PC-3 (cell line): Measurements from ENCODE around the gene FANCE. TPM values are rescaled to one million over a fixed set of nuclear protein-coding genes. Genes with fewer than 3 reads are reported as not detected.

ENCODE experiments used
- ATAC-seq: fragments of 200-7000 bp; cut with Tn5 transposase; 2 replicates; pipeline ENCODE4 v1.9.1; 2020; ENCODE audit warnings: mild to moderate bottlenecking, moderate library complexity
- BruUV-seq: library from RNA; stranded (reverse); fragments of 400-500 nt; replicated peaks from 2 replicates; lab custom pipeline; 2021; lab: Mats Ljungman, UMichigan
- CTCF ChIA-PET: fragments of 300-600 bp; sonication (Branson Sonifier 250); formaldehyde crosslinking; loops from one replicate; lab custom pipeline; 2022; ENCODE audit warnings: antibody characterized with exemption; lab: Charles Lee
- POLR2A ChIA-PET: fragments of 300-600 bp; sonication (Branson Sonifier 250); formaldehyde crosslinking; loops from one replicate; lab custom pipeline; 2022; ENCODE audit warnings: antibody characterized with exemption; ENCODE audit not compliant: unreplicated experiment; lab: Charles Lee
- DNase-seq: peaks from one replicate; pipeline ENCODE4 v3.0.0-alpha.2; 2015
- H2AFZ ChIP-seq: fragments of 300-600 bp; sonication (generic); 2 replicates; pipeline ENCODE4 v1.6.0; 2016; ENCODE audit warnings: antibody characterized with exemption, low read length
- H3F3A ChIP-seq: fragments of 300-600 bp; sonication (generic); one replicate; pipeline ENCODE4 v1.6.0; 2017; ENCODE audit warnings: antibody characterized with exemption, low read length, control low read depth, mild to moderate bottlenecking; ENCODE audit not compliant: unreplicated experiment
- H3K27ac ChIP-seq: fragments of 300-600 bp; sonication (generic); 2 replicates; pipeline ENCODE4 v1.5.1; 2016; ENCODE audit warnings: mild to moderate bottlenecking, low read length
- H3K27me3 ChIP-seq: fragments of 300-600 bp; sonication (generic); 2 replicates; pipeline ENCODE4 v1.6.1; 2016; ENCODE audit warnings: low read length, mixed read lengths
- H3K36me3 ChIP-seq: fragments of 300-600 bp; sonication (generic); 2 replicates; pipeline ENCODE4 v1.6.1; 2016; ENCODE audit warnings: low read depth, mixed run types, low read length, mixed read lengths
- H3K4me1 ChIP-seq: fragments of 300-600 bp; sonication (generic); 2 replicates; pipeline ENCODE4 v1.5.1; 2016; ENCODE audit warnings: low read length; ENCODE audit not compliant: insufficient read depth
- H3K4me2 ChIP-seq: fragments of 300-600 bp; sonication (generic); 2 replicates; pipeline ENCODE4 v1.6.0; 2016; ENCODE audit warnings: low read length
- H3K4me3 ChIP-seq: fragments of 300-600 bp; sonication (generic); 2 replicates; pipeline ENCODE4 v1.5.1; 2016; ENCODE audit warnings: mild to moderate bottlenecking, low read length, mixed read lengths
- H3K79me2 ChIP-seq: fragments of 300-600 bp; sonication (generic); 2 replicates; pipeline ENCODE4 v1.6.1; 2017; ENCODE audit warnings: low read length, mixed read lengths
- H3K9ac ChIP-seq: fragments of 300-600 bp; sonication (generic); 2 replicates; pipeline ENCODE4 v1.6.0; 2016; ENCODE audit warnings: mild to moderate bottlenecking, low read length
- H3K9me2 ChIP-seq: fragments of 300-600 bp; sonication (generic); replicated peaks from 2 replicates; pipeline ENCODE4 v1.6.1; 2016; ENCODE audit warnings: mixed run types, low read length, mixed read lengths
- H3K9me3 ChIP-seq: fragments of 300-600 bp; sonication (generic); 2 replicates; pipeline ENCODE4 v1.6.1; 2016; ENCODE audit warnings: low read length, mixed read lengths
- H4K20me1 ChIP-seq: fragments of 300-600 bp; sonication (generic); 2 replicates; pipeline ENCODE4 v1.6.1; 2016; ENCODE audit warnings: low read length, mixed read lengths
- EZH2 ChIP-seq: fragments of 300-600 bp; sonication (generic); IDR thresholded peaks from one replicate; pipeline ENCODE4 v1.6.1; 2017; ENCODE audit warnings: antibody characterized with exemption, mild to moderate bottlenecking, low read length; ENCODE audit not compliant: unreplicated experiment
- EZH2phosphoT487 ChIP-seq: fragments of 300-600 bp; sonication (generic); IDR thresholded peaks from 2 replicates; pipeline ENCODE4 v1.6.1; 2018; ENCODE audit warnings: mild to moderate bottlenecking, antibody characterized with exemption, low read length, borderline replicate concordance
- intact Hi-C: fragments of 100-400 bp; cut with micrococcal nuclease; formaldehyde crosslinking; loops from 2 replicates; pipeline ENCODE4 v1.9.0; 2023
- total RNA-seq: library from RNA; depleted of rRNA; stranded (reverse); fragments of >200 nt; gene quantifications from 2 replicates; pipeline ENCODE4 v1.2.3, GENCODE V29; 2014
- TF ChIP-seq, protein P1 (sequence below): fragments of 300-600 bp; sonication (generic); conservative IDR thresholded peaks from 2 replicates; pipeline ENCODE4 v1.5.1; 2017; ENCODE audit warnings: antibody characterized with exemption, low read depth, mild to moderate bottlenecking, low read length

Gene FANCE
- total RNA-seq, 1 experiment from 2014 or later, result 13.8 TPM

DNA sequence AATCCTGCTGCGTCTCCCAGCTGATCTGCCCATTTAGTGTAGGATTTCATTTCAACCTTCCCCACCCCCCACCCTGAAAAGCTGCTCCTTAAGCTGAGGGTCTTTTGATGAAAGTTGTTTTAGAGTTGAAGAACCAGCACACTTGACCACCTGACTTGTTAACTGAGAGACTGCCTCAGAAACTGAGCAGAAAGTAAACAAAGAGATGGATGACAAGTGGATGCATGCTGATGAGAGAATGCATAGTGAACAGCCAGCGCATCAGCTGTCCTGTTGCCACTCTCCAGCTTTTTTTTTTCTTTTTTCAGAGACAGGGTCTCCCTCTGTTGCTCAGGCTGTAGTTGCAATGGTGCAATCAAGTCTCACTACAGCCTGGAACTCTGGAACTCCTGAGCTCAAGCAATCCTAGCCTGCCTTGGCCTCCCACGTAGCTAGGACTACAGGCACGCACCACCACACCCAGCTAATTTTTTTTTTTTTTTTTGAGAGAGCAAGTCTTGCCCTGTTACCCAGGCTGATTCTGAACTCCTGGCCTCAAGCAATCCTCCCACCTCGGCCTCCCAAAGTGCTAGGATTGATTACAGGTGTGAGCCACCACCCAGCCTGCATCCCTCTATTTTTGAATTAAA is 25.5 kb downstream of the FANCE start:
- H3K4me3 ChIP-seq, result no peak overlapping the region
- DNase-seq (no peak), ATAC-seq (no peak)
- H3K27me3 ChIP-seq, result no peaks in the 10 kb centered on the region
- H3K4me2 ChIP-seq, result no peak overlapping the region
- H3K4me1 ChIP-seq, result no peaks in the 10 kb centered on the region
- BruUV-seq, result no TSS peak
- peaks cover 12% of the 10 kb centered on the region for H3F3A ChIP-seq
- intact Hi-C loops, result no loop called here
- POLR2A ChIA-PET, result interaction anchor here (0.6 kb wide), 1 partner anchor 159 kb away, joined by 4 read pairs; no protein-coding TSS in a partner anchor
- H3K9me3 ChIP-seq, result no peaks in the 10 kb centered on the region
- CTCF ChIA-PET, result no interaction called here
- peaks cover 10% of the 10 kb centered on the region; the same call in 1 of the 2 replicates for H4K20me1 ChIP-seq
- H3K9me2 ChIP-seq, result no peaks in the 10 kb centered on the region
- no peaks in the 10 kb centered on the region for H3K79me2 ChIP-seq
- no peak overlapping the region for H3K27ac ChIP-seq
- H3K9ac ChIP-seq, result no peak overlapping the region
- no peak overlapping the region for H2AFZ ChIP-seq
- H3K36me3 ChIP-seq, result peaks cover 6% of the 10 kb centered on the region; the same call in 1 of the 2 replicates
- TF ChIP-seq EZH2phosphoT487, result no peak
- no peak for TF ChIP-seq EZH2
- TF ChIP-seq, protein P1, sequence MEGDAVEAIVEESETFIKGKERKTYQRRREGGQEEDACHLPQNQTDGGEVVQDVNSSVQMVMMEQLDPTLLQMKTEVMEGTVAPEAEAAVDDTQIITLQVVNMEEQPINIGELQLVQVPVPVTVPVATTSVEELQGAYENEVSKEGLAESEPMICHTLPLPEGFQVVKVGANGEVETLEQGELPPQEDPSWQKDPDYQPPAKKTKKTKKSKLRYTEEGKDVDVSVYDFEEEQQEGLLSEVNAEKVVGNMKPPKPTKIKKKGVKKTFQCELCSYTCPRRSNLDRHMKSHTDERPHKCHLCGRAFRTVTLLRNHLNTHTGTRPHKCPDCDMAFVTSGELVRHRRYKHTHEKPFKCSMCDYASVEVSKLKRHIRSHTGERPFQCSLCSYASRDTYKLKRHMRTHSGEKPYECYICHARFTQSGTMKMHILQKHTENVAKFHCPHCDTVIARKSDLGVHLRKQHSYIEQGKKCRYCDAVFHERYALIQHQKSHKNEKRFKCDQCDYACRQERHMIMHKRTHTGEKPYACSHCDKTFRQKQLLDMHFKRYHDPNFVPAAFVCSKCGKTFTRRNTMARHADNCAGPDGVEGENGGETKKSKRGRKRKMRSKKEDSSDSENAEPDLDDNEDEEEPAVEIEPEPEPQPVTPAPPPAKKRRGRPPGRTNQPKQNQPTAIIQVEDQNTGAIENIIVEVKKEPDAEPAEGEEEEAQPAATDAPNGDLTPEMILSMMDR, result no peak

DNA sequence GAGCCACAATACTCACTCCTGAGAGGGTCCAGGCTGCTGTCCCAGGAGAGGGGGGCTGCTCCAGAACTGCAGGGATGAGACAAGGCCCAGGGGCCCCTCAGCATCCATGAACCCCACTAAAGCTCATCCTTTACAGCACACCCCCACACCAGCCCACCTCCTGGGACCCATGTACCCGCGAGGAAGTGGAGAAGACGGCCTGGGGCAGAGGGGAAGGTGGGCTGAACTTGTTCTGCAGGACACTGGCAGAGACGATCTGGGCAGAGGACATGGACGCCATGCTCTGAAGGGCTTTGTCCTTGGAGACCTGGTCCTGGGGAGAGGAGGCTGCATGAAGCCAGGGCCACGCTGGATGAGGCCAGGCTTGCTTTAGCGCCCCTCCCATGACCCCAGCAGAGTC is 26.1 kb downstream of the FANCE start:
- H3K36me3 ChIP-seq, result peaks cover 1% of the 10 kb centered on the region; the same call in 1 of the 2 replicates
- TF ChIP-seq EZH2phosphoT487 (no peak), EZH2 (no peak)
- TF ChIP-seq, protein P1, result no peak
- H4K20me1 ChIP-seq, result peaks cover 6% of the 10 kb centered on the region; the same call in 1 of the 2 replicates
- H3K27me3 ChIP-seq, result no peaks in the 10 kb centered on the region
- intact Hi-C loops, result no loop called here
- no peak overlapping the region for H3K9ac ChIP-seq
- DNase-seq (no peak), ATAC-seq (no peak)
- ChIA-PET CTCF (no interaction called here), POLR2A (no interaction called here)
- H3K9me3 ChIP-seq, result no peaks in the 10 kb centered on the region
- no TSS peak for BruUV-seq
- H2AFZ ChIP-seq, result no peak overlapping the region
- H3K4me2 ChIP-seq, result no peak overlapping the region
- no peaks in the 10 kb centered on the region for H3K79me2 ChIP-seq
- H3K4me3 ChIP-seq, result no peak overlapping the region
- H3K27ac ChIP-seq, result no peak overlapping the region
- H3K4me1 ChIP-seq, result no peaks in the 10 kb centered on the region
- peaks cover 8% of the 10 kb centered on the region for H3F3A ChIP-seq
- no peaks in the 10 kb centered on the region for H3K9me2 ChIP-seq

DNA sequence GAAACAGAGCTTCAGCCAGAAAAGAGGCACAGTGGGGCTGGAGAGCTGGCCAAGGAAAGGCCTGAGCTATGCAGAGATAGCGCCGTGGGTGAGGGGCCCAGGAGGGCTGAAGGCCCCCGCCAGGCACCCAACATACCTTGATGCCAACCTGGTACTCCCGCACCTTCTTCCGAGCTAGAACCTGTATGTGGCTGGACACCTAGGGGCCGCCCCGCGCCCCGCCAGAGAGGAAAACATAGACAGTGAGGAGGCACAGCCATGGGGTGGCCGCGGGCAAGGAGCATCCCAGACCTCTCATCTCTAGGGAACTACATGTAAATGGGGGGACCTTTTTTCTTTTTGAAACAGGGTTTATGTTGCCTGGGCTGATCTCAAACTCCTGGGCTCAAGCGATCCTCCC is 28.0 kb downstream of the FANCE start:
- no peak for DNase-seq
- CTCF ChIA-PET, result no interaction called here

More for the DNA sequence above, 28.0 kb downstream of the FANCE start:
- Histone ChIP-seq H3K4me1 (peaks cover 9% of the 10 kb centered on the region), H3K27me3 (no peaks in the 10 kb centered on the region), H3K36me3 (no peaks in the 10 kb centered on the region), H3K4me2 (no peak overlapping the region), H3K27ac (no peak overlapping the region), H3K9me2 (no peaks in the 10 kb centered on the region), H3F3A (no peaks in the 10 kb centered on the region), H3K9ac (no peak overlapping the region), H3K79me2 (no peaks in the 10 kb centered on the region), H3K4me3 (no peak overlapping the region), H3K9me3 (no peaks in the 10 kb centered on the region), H4K20me1 (no peaks in the 10 kb centered on the region), H2AFZ (no peak overlapping the region)
- no TSS peak for BruUV-seq
- TF ChIP-seq EZH2 (no peak), EZH2phosphoT487 (no peak)
- TF ChIP-seq, protein P1, result no peak
- ATAC-seq, result no peak
- POLR2A ChIA-PET, result no interaction called here
- intact Hi-C loops, result no loop called here
